GM12875 (cell line): ENCODE measurements around the gene GRIK4.

Experiments
- H3K4me3 ChIP-seq: one replicate; pipeline ENCODE4 v1.5.1; 2011; ENCODE audit warnings: low read depth, low read length, control low read depth
- TF ChIP-seq, protein P1 (sequence below): IDR thresholded peaks from 2 replicates; pipeline ENCODE4 v1.5.1; 2011; ENCODE audit warnings: low read depth, mild to moderate bottlenecking, control low read depth, inconsistent platforms, low read length, moderate library complexity, borderline replicate concordance; ENCODE audit not compliant: insufficient read depth

Gene GRIK4

DNA sequence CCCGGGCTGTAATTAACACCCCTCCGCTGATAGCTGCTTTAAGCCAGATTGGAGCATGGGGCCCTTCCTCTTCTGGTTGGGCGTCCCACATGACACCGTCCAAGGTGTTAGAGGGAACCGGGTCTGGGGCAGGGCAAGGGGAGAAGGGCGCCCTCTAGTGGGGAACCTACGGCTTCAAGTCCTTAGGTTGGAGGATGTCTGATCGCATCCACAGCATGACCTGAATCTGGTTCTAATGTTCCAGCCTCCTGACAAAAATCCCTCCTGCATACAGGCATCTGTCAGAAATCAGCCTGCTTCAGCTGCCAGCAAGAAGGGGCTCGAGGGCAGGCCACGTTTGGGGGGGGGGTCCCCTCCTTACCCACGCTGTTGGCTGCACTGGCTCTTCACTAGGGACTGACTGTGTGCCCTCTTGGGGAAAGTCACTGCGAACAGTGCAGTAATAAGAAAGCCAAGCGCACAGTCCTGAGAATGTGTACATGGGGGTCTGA, 418.2 kb downstream of the GRIK4 start:
- TF ChIP-seq, protein P1, sequence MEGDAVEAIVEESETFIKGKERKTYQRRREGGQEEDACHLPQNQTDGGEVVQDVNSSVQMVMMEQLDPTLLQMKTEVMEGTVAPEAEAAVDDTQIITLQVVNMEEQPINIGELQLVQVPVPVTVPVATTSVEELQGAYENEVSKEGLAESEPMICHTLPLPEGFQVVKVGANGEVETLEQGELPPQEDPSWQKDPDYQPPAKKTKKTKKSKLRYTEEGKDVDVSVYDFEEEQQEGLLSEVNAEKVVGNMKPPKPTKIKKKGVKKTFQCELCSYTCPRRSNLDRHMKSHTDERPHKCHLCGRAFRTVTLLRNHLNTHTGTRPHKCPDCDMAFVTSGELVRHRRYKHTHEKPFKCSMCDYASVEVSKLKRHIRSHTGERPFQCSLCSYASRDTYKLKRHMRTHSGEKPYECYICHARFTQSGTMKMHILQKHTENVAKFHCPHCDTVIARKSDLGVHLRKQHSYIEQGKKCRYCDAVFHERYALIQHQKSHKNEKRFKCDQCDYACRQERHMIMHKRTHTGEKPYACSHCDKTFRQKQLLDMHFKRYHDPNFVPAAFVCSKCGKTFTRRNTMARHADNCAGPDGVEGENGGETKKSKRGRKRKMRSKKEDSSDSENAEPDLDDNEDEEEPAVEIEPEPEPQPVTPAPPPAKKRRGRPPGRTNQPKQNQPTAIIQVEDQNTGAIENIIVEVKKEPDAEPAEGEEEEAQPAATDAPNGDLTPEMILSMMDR, result peak; percentile 75
- no peak overlapping the region for H3K4me3 ChIP-seq

DNA sequence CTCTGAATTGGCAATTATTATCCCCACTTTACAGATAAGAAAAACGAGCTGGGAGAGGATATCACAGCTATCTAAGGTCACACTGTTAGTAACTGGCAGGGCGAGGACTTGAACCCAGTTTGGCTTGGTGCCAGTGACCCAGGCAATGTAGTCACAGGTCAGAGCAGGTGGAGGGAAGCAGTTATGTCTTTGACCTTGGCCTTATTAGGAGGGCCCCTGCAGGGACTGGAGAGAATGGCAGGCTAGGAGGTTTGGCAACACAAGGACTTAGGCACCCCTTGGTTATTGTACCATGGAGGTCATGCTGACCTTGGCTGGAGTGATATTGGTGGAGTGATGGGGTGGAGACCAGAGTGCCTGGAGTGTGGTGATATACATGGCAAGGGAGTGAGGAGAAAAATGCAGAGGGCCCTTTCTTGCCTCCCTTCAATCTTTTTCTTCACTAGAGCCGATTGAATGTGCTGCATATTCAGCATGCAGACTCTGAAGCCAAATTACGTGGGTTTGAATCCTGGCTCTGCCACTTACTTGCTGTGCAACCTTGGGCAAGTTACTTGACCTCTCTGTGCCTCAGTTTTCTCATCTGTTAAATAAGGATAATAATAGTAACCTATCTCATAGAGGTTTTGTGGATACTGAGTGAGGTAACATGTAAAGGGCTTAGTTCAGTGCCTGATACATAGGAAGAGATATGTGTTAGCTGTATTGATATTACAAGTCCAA, 419.7 kb downstream of the GRIK4 start:
- H3K4me3 ChIP-seq, result no peak overlapping the region
- TF ChIP-seq, protein P1, result peak; percentile 36; the same call in 1 of the 2 replicates

DNA sequence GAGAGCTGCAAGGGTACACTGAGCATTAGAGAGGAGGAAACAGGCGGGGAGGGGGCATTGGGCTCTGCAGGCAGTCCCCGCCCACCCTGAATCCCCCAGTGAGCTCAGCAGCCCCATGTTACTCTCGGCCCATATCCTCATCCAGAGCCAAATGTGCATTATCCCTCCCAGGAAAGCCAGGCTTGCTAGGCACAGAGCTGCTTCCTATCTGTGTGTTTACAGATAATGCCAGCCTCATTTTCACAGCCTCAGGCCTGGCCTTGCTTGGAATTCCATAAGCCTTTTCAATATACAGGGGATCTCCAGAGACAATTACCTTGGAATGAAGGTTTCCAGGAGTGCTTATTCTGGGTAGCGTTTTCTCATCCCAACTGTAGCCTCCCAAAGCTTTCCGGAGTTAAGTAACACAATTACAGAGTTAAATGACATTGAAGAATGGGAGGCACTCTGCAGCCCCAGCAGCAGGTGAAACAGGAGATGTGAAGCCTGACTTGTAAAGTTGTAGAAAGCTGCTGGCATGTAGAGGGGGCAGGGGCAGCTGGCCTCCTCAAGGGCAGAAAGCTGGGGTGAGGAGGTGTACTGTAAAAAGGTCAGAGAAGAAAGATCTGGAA, 420.9 kb downstream of the GRIK4 start:
- TF ChIP-seq, protein P1, result no peak
- H3K4me3 ChIP-seq, result no peak overlapping the region

DNA sequence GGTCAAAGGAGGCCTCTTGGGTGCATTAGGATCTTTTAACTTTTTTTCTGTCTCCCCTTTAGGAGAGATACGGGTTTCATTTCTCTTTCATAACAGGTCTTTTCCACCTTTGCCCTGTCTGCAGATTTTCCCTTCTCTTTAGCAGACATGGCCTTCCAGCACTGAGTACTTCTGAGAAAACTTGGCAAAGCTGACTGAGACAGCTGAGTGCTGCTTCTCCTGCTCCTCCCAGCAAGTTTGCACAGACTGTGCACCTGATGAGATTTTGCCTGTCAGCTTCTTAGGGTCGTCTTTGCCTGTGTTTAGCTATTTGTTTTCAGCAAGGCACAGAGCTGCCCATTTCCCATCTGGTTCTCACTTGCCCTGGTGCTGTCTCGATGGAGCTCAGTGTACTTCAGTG, 424.8 kb downstream of the GRIK4 start:
- H3K4me3 ChIP-seq, result no peak overlapping the region
- TF ChIP-seq, protein P1, result no peak

DNA sequence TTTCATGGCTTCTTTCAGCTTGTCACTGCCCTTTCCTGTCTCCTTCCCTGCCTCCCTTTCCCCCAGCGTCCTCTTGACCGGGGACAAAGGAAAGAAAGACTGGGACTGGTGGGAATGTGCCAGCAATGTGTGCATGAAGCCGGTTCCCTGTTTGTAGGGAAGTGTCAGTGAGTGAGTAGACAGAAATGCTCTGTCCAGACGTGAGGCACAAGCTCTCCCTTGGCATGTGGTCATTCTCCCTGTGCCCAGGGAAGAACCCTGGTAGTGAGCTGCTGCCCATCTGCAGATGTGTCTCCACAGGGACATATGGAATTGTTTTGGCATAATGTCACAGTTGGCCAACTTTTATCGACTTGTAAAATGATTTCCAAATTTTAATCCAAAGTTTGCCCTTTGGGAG, 426.0 kb downstream of the GRIK4 start:
- H3K4me3 ChIP-seq, result no peak overlapping the region
- TF ChIP-seq, protein P1, result no peak

DNA sequence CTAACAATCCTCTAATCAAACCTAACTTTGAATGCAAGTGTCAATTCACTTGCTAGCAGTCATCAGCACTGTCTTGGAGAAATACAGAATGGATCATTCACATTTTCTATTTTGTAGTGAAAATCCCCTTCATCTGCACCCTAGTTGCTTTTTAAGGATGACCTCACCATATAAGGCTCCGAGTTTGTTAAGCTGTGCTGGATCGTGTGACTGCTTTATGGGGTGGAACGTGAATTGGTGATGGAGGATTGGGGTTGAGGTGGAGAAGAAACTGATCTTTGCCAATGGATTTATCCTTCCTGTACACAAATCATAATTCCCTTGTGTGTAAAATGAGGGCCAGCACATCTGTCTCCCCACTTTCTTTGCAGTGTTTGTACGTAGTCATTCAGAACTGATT, 426.7 kb downstream of the GRIK4 start:
- TF ChIP-seq, protein P1, result no peak
- H3K4me3 ChIP-seq, result no peak overlapping the region
